Epithelial cell of esophagus (primary cell): Measurements from ENCODE around the gene PAX5.
"Not testable (repeated sequence)": the region's sequence is repeated elsewhere in the genome, so short reads cannot be mapped to it uniquely, and the experiment has no call there.

ENCODE experiments used
- DNase-seq: peaks from one replicate; pipeline ENCODE4 v3.0.0; 2010; ENCODE audit warnings: low read depth
- H3K4me3 ChIP-seq: 2 replicates; pipeline ENCODE4 v1.5.1; 2011; ENCODE audit warnings: mild to moderate bottlenecking, low read length, control low read depth
- CTCF ChIP-seq: IDR thresholded peaks from 2 replicates; pipeline ENCODE4 v1.5.1; 2011; ENCODE audit warnings: low read depth, mild to moderate bottlenecking, low read length, control low read depth, inconsistent platforms; ENCODE audit not compliant: insufficient read depth; ENCODE audit errors: missing control alignments

Gene PAX5

GRCh38 chr9:37033682-37034304 is at the start of gene PAX5:
PAX5 (minus strand) TSS chr9:37034268; CDS start chr9:37034031, 237 bp downstream.
- no peak within 1 kb of the TSS for H3K4me3 ChIP-seq
- no peak for DNase-seq
- no peak for TF ChIP-seq CTCF

GRCh38 chr9:37083654-37084053 is 49.6 kb upstream of the PAX5 start:
- DNase-seq: no peak
- no peak overlapping the region for H3K4me3 ChIP-seq
- no peak for TF ChIP-seq CTCF

- TF ChIP-seq CTCF: no peak
- no peak overlapping the region for H3K4me3 ChIP-seq
- DNase-seq: no peak
Observed at GRCh38 chr9:37082214-37082765, 48.2 kb upstream of the PAX5 start.

- not testable (repeated sequence) for H3K4me3 ChIP-seq, DNase-seq
Observed at GRCh38 chr9:37081507-37081906, 47.4 kb upstream of the PAX5 start.

- H3K4me3 ChIP-seq: peak overlapping the region; percentile 90
- not testable (repeated sequence) for DNase-seq
Observed at GRCh38 chr9:37080165-37080628, 46.1 kb upstream of the PAX5 start.

- DNase-seq: peak; percentile 94
- H3K4me3 ChIP-seq: peak overlapping the region; percentile 90
- TF ChIP-seq CTCF: no peak
Observed at GRCh38 chr9:37079370-37080164, 45.5 kb upstream of the PAX5 start.

- DNase-seq, H3K4me3 ChIP-seq: not testable (repeated sequence)
Observed at GRCh38 chr9:37074790-37075189, 40.7 kb upstream of the PAX5 start.

- TF ChIP-seq CTCF: no peak
- no peak for DNase-seq
- H3K4me3 ChIP-seq: no peak overlapping the region
Observed at GRCh38 chr9:37066139-37066725, 32.2 kb upstream of the PAX5 start.
